ENCODE measurements around the gene ANKRD42.

Gene ANKRD42

DNA sequence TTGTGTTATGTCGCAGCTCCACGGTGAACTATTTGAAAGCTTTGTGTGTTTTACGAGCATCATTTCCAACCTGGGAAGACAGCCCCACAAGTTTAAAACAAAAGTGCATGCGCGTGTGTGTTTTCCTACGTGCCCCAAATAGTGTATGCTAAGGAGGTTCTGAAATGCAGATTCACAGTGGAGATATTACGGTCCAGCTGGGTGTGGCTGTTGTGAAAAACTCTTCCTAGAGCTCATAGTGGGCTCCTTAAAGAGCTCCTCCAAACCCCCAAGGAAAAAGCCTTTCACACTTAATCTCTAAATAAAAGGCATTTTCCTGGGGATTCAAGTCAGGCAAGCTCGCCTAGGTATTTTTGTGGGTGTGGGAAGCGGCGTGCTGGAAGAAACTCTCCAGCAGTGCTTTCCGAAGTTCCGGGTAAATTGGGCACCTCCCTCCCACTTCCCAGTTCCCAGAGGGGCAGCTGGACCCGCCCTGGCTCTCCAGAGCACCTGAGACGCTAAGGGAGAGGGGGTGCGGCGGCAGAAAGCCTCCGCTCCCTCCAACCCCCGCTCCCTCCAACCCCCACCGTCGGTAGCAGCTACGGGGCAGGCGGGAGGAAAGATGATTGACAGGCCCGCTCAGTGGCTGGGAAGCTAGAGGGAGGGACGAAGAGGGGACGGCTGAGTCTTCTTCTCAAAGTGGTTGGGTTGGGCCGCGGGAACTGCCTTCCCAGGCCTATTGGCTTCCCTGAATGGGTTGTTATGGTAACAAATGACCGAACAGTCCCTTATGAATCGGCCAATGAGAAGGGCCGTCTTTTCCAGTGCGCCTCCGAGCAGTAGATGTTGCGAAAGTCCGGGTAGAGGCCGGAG is 37.1 kb upstream of the ANKRD42 start:
- DNase-seq (ENCODE audit: low read depth), result peak; percentile 100
- peak overlapping the region; percentile 70 for H3K4me3 ChIP-seq (ENCODE audit: low read depth, low read length)

DNA sequence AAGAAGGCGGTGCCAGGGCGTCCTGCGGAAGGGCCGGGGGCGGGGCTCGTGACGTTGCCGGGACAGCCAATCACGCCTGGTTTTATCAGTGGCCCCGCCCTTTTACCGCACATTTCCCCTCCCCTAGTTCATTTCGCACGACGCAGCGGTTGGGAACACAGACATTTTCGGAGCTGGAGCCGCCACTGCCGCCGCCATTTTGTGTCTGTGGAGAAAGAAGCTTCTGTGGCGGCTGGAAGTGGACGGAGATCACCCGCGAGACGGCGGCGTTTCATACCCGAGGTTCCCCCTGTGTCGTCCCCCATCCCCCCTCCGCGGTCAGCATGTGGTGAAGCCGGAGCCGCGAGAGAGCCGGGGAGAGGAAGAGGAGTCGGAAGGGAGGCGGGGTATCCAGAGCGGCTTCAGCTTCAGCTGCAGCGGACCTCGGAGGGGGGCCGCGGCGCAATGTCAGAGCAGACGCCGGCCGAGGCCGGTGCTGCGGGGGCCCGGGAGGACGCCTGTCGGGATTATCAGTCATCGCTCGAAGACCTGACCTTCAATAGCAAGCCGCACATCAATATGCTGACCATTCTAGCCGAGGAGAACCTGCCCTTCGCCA is 36.4 kb upstream of the ANKRD42 start, which contains the start of gene PCF11:
Gene PCF11 (plus strand): TSS at position 136 of the 598 bp plus-strand sequence. CDS start 309 bp downstream, at position 445.
- peak within 1 kb of the TSS; percentile 99 for H3K4me3 ChIP-seq (ENCODE audit: low read depth, low read length)
- DNase-seq (ENCODE audit: low read depth), result no peak
- TF ChIP-seq, protein P1, sequence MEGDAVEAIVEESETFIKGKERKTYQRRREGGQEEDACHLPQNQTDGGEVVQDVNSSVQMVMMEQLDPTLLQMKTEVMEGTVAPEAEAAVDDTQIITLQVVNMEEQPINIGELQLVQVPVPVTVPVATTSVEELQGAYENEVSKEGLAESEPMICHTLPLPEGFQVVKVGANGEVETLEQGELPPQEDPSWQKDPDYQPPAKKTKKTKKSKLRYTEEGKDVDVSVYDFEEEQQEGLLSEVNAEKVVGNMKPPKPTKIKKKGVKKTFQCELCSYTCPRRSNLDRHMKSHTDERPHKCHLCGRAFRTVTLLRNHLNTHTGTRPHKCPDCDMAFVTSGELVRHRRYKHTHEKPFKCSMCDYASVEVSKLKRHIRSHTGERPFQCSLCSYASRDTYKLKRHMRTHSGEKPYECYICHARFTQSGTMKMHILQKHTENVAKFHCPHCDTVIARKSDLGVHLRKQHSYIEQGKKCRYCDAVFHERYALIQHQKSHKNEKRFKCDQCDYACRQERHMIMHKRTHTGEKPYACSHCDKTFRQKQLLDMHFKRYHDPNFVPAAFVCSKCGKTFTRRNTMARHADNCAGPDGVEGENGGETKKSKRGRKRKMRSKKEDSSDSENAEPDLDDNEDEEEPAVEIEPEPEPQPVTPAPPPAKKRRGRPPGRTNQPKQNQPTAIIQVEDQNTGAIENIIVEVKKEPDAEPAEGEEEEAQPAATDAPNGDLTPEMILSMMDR (IDR thresholded peaks at IDR 0.05; ENCODE audit: control insufficient read depth, extremely low read depth, insufficient read depth), result no peak

More for the DNA sequence above, 37.1 kb upstream of the ANKRD42 start:
- TF ChIP-seq, protein P1 (IDR thresholded peaks at IDR 0.05; ENCODE audit: control insufficient read depth, extremely low read depth, insufficient read depth), result no peak

DNA sequence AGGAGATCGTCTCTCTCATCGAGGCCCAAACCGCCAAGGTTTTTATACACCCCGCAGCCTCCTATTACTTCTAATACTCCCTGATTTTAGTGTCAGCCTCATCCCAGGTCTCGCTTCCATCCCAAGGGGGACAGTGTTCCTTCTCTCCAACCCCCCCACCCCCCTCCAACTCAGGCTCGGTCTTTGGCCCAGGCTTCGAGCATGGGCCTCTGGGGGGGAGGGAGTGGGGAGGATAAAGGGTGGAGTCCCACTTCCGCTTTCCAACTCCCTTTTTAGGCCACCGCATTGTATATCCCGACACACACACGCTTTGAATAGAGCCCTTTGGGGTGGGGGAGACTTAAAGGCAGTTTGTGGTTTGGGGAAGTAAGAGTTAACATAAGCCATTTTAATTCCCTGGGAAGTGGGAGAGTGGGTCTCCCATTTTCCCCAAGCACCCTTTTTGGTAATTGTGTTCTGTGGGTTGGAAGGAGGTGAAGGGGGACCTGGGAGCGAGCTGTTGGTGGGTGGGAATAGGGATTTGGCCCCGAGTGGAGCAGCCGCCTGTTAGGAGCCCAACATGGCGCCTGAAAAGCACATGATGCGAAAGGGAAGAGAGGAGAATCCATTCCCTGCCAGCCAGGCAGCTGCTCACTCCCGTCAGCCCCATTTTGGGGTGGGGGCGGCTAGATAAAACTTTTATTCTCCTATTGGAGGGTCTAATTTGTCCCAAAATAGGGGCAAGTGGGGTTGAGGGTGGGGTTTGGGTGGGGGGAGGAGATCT is 35.7 kb upstream of the ANKRD42 start:
- peak overlapping the region; percentile 99 for H3K4me3 ChIP-seq (ENCODE audit: low read depth, low read length)
- no peak for DNase-seq (ENCODE audit: low read depth)
- TF ChIP-seq, protein P1 (IDR thresholded peaks at IDR 0.05; ENCODE audit: control insufficient read depth, extremely low read depth, insufficient read depth), result no peak

DNA sequence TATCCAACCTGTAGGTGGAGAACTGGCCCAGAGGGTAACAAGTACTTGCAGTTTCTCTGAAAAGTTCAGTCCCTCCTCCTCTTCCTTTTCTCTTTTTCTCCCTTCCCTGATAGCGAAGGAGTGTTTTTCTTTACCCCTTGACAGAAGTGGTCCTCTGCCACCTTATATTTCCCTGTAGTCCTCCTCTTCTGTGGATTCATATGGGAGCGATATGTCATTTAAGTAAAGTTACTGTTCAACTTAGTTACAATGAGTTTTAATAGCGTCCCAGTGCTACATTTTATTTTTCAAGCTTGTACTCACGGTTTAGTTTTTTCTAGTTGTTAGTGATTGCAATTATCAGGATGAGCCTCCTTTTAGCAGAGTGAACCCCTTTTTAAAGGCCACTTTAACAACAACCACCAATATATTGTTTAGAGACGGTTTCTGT is 35.1 kb upstream of the ANKRD42 start:
- peak overlapping the region; percentile 99 for H3K4me3 ChIP-seq (ENCODE audit: low read depth, low read length)
- DNase-seq (ENCODE audit: low read depth), result no peak
- TF ChIP-seq, protein P1 (IDR thresholded peaks at IDR 0.05; ENCODE audit: control insufficient read depth, extremely low read depth, insufficient read depth), result no peak

DNA sequence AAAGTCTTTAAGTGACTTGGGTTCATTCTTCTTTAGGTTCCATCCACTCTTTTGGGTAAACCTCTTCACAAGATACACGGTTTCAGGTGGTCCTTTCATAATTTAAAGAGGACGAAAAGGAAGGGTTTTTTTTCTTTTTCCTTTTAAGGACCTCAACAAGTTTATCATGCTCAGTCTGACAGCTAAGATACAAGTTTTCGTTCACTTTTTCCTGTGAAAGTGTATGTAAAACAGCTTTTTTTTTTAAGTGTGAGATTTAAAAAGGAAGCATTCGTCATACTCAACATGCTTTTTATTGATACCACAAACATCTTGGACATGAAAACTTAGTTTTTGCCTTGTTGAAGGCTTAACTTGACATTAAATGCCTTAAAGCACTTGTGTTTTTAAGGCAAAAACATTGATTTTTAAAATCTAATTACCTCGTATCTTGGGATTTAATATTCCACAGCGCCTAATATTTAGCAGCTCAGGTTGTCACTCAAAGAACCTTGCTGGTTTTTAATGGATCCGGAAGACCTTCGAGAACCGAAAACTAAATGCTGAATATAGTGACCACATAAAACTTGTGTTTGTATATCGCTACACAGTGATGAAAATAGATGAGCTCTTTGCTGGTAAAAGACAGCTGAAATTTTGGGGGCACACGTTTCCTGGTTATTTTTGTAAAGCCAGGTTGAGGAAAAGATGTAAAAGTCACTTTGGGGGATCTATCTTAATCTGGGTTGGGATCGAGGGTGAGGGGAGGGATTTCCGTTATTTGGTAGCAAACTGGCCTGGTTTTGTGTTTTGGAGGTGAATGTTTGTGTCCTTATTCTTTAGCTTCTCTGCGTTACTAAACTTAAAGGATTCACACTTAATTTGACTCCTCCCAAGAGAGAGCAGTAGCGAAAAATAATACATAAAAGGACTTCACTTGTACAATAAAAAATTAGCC is 34.3 kb upstream of the ANKRD42 start:
- TF ChIP-seq, protein P1 (IDR thresholded peaks at IDR 0.05; ENCODE audit: control insufficient read depth, extremely low read depth, insufficient read depth), result no peak
- peak overlapping the region; percentile 99 for H3K4me3 ChIP-seq (ENCODE audit: low read depth, low read length)
- DNase-seq (ENCODE audit: low read depth), result no peak

All from LNCaP clone FGC (cell line).